ENCODE measurements around the gene PRDM16.

Gene PRDM16

DNA sequence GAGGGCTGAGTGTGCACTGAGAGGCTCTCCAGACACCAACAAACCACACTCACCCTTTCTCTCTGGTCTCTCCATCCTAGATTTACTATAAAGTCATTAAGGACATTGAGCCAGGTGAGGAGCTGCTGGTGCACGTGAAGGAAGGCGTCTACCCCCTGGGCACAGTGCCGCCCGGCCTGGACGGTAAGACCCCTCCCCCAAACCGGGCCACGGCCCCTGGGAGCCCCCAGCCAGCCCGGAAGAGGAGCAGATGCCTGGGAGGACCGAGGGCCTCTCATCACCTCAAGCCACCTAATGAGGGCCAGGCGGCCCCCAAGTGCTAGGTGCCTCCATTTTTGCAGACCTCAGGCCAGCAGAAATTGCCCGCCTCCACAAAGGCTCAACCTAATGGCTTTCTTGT lies 327.4 kb downstream of the PRDM16 start:
- H3K4me3 ChIP-seq (replicated peaks in 1 of 2; ENCODE audit: low read depth in 2 of 2, low read length in 2 of 2): no peak overlapping the region
- no peak for DNase-seq (ENCODE audit: low read depth in 2 of 2)

DNA sequence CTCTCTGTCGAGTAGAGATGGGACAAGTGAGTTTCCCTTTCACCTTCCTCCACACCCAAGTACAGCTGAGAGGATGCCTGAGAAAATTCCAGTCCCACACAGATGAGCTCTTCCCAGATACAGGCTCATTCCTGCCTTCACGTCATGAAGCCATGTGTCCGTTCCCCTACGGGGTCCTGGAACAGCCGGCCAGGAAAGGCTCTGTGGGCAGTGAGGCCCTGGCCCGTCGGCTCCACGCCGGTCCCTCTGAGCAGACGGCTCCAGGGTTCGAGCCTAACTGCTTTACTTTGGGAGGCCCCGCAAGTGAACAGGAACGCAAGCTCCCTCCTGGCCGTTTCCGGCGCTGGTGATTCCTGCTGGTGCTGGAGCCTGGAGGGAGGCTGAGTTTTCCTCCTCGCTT lies 328.3 kb downstream of the PRDM16 start:
- no peak for DNase-seq (ENCODE audit: low read depth in 2 of 2)
- H3K4me3 ChIP-seq (replicated peaks in 1 of 2; ENCODE audit: low read depth in 2 of 2, low read length in 2 of 2): no peak overlapping the region
- TF ChIP-seq, protein P1, sequence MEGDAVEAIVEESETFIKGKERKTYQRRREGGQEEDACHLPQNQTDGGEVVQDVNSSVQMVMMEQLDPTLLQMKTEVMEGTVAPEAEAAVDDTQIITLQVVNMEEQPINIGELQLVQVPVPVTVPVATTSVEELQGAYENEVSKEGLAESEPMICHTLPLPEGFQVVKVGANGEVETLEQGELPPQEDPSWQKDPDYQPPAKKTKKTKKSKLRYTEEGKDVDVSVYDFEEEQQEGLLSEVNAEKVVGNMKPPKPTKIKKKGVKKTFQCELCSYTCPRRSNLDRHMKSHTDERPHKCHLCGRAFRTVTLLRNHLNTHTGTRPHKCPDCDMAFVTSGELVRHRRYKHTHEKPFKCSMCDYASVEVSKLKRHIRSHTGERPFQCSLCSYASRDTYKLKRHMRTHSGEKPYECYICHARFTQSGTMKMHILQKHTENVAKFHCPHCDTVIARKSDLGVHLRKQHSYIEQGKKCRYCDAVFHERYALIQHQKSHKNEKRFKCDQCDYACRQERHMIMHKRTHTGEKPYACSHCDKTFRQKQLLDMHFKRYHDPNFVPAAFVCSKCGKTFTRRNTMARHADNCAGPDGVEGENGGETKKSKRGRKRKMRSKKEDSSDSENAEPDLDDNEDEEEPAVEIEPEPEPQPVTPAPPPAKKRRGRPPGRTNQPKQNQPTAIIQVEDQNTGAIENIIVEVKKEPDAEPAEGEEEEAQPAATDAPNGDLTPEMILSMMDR (IDR thresholded peaks at IDR 0.05; ENCODE audit: low read depth, low read length): no peak

More for the DNA sequence above, 327.4 kb downstream of the PRDM16 start:
- TF ChIP-seq, protein P1 (IDR thresholded peaks at IDR 0.05; ENCODE audit: low read depth, low read length): no peak

DNA sequence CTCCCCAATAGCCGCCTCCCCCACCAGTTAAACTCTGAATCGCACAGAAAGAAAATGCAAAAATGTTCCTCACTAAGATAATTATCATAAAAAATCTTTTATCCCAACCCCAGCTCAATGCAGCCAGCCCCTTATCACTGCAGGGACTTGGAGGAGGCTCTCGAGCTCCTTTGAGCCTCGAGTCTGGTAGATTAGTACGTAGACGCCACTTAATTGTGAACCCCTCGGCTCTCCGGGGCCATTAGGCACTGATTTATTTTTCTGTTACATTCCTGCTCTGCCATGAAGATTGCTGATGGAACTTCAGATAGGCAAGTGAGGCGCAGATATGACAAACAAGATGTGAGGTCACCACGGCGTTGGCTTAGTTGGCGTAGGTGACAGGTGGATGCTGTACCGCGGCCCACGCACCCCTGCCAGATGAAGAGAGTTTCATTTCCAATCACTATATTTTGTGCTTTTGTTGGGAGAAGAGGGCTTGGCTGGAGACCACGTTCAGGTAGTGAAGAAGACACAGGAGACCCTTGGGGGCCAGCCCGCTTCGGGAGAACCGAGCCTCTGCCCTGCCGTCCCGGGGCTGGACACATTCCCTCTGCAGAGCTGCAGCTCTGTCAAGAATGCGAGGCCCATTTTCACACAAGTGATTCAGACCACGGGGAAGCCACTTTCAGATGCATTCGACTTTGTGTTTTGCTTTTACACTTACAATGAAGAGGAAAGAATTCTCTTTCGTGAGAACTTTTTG lies 329.6 kb downstream of the PRDM16 start:
- H3K4me3 ChIP-seq (replicated peaks in 1 of 2; ENCODE audit: low read depth in 2 of 2, low read length in 2 of 2): no peak overlapping the region
- TF ChIP-seq, protein P1 (IDR thresholded peaks at IDR 0.05; ENCODE audit: low read depth, low read length): no peak
- DNase-seq (ENCODE audit: low read depth in 2 of 2): no peak

DNA sequence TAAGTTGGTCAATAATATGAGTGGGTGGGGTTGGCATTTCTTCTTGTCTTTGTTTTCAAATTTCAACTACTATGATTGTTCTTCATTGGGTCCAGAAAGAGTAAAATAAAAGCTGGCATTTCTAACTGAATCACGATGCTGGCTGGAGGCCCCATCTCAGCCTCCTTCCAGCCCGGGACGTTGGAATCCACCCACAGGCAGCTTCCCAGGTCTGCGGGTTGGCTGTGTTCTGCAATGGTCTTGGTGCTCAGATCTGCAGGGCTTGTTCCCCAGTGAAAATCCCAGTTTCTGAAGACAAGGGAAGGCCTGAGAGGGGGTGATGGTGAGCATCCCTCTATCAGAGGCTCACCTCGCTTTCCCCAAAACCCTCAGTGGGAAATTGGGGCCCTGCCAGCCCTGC lies 330.7 kb downstream of the PRDM16 start:
- peak in 1 of 2 donors; percentile 16 for DNase-seq (ENCODE audit: low read depth in 2 of 2)
- no peak overlapping the region for H3K4me3 ChIP-seq (replicated peaks in 1 of 2; ENCODE audit: low read depth in 2 of 2, low read length in 2 of 2)
- TF ChIP-seq, protein P1 (IDR thresholded peaks at IDR 0.05; ENCODE audit: low read depth, low read length): no peak

DNA sequence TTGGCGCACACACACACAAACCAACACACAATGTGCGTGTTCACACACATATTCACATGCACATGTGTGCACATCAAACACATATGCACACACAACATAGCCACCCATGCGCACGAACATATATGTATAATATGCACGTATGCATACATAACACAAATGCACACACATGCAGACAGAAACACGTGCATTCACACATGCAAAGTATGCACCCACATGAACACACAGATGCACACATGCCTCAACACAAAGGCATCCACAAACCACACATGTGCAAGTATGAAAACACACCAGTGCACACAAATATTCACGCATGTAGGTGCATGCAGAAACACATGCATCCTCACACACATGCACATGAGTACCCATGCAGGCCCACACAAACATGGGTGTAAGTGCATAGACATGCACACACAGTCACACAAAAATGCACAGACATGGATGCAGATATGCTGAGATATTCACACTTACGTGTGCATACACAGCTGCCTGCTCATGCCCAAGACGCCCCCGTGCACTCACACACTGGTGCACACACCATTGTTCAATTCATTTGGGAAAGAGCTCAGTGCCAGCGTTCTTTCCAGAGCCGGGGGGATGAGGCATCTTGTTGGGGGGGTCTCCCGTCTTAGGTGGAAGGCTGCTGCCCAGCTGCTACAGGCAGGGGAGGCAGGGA lies 332.7 kb downstream of the PRDM16 start:
- no peak for DNase-seq (ENCODE audit: low read depth in 2 of 2)
- TF ChIP-seq, protein P1 (IDR thresholded peaks at IDR 0.05; ENCODE audit: low read depth, low read length): no peak
- no peak overlapping the region for H3K4me3 ChIP-seq (replicated peaks in 1 of 2; ENCODE audit: low read depth in 2 of 2, low read length in 2 of 2)

DNA sequence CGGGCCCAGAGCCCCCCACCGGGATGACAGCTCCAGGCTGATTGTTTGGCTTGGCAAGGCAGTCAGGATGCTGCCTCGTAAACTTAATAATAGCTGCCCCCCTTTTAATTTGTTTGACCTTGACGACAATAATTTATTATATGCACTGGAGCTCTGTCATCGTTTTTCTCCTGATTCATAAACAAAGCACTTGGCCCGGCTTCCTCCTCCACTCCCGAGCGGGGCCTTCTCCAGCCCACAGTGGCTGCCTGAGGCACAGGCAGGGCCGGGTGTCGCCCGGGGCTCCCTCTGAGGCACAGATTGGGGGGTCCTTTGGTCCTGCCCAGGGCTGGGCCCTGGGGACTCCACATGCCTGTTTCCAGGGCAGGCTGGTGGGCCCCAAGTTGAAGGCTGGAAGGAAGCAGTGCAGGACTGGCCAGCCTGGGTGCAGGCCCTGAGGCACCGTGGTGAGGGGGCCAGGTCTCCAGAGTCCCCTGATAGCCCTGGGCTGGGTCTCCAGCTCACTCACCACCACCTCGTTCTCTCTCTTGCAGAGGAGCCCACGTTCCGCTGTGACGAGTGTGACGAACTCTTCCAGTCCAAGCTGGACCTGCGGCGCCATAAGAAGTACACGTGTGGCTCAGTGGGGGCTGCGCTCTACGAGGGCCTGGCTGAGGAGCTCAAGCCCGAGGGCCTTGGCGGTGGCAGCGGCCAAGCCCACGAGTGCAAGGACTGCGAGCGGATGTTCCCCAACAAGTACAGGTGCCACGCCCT lies 333.4 kb downstream of the PRDM16 start:
- TF ChIP-seq, protein P1 (IDR thresholded peaks at IDR 0.05; ENCODE audit: low read depth, low read length): no peak
- no peak overlapping the region for H3K4me3 ChIP-seq (replicated peaks in 1 of 2; ENCODE audit: low read depth in 2 of 2, low read length in 2 of 2)
- no peak for DNase-seq (ENCODE audit: low read depth in 2 of 2)

Measured in cardiac fibroblast (primary cell).